ENCODE measurements around the gene HSDL2.

Gene HSDL2

GRCh38 chr9:112421771-112422222 is 41.9 kb downstream of the HSDL2 start:
- Histone ChIP-seq H3K9ac (ENCODE audit: insufficient read length) (no peak overlapping the region), H3K9me3 (ENCODE audit: low read depth, low read length) (no peaks in the 10 kb centered on the region), H3K36me3 (ENCODE audit: insufficient read depth, low read length) (no peaks in the 10 kb centered on the region), H3K4me3 (no peak overlapping the region), H3K27ac (no peak overlapping the region)
- DNase-seq (ENCODE audit: low read depth, low spot score) = no peak
- TF ChIP-seq EZH2 (IDR thresholded peaks at IDR 0.05) (no peak), FOXP2 (optimal IDR thresholded peaks at IDR 0.05; ENCODE audit: control extremely low read depth, extremely low read length, insufficient read depth) (no peak), POLR2AphosphoS5 (IDR thresholded peaks at IDR 0.05; ENCODE audit: borderline replicate concordance, low read depth, low read length) (no peak)

DNA sequence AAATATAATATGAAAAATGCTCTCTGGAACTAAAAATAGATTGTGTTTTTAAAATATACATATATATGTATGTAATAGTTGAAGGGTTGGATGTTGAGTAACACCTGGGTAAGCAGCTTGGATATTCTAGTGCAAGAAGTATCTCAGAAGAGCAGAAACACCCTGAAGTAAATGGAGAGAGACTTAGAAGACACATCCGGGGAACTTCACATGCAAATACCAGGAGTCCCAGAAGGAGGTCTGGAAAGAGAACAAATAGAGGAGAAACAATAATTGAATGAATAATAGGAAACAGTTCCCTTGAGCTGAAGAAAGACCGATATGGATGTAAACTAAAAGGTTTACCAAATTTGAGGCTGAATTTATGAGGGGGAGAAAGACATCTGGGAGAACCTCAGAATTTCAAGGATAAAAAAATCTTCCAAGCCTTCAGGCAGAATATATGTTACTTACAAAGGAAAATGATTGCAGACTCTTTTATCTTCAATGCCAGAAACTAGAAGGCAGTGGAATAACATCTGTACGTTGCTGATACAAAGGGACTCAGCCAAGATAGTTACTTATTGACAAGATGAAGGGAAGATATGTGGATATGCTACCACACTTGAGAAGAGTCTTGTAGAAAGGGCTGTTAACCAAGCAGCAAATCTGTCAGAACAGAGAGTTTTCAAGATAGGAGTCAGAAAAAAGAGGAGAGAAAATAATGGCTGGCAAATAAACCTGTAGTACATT is 42.7 kb downstream of the HSDL2 start:
- no peaks in the 10 kb centered on the region for H3K36me3 ChIP-seq (ENCODE audit: insufficient read depth, low read length)
- no peak overlapping the region for H3K27ac ChIP-seq
- H3K9me3 ChIP-seq (ENCODE audit: low read depth, low read length) = no peaks in the 10 kb centered on the region
- TF ChIP-seq FOXP2 (optimal IDR thresholded peaks at IDR 0.05; ENCODE audit: control extremely low read depth, extremely low read length, insufficient read depth) (no peak), EZH2 (IDR thresholded peaks at IDR 0.05) (no peak), POLR2AphosphoS5 (IDR thresholded peaks at IDR 0.05; ENCODE audit: borderline replicate concordance, low read depth, low read length) (no peak)
- no peak overlapping the region for H3K4me3 ChIP-seq
- no peak overlapping the region for H3K9ac ChIP-seq (ENCODE audit: insufficient read length)
- DNase-seq (ENCODE audit: low read depth, low spot score) = no peak

GRCh38 chr9:112430006-112430522 is 50.2 kb downstream of the HSDL2 start:
- Histone ChIP-seq H3K9ac (ENCODE audit: insufficient read length) (no peak overlapping the region), H3K27ac (no peak overlapping the region), H3K9me3 (ENCODE audit: low read depth, low read length) (no peaks in the 10 kb centered on the region), H3K36me3 (ENCODE audit: insufficient read depth, low read length) (no peaks in the 10 kb centered on the region), H3K4me3 (no peak overlapping the region)
- no peak for DNase-seq (ENCODE audit: low read depth, low spot score)
- no peak for TF ChIP-seq EZH2 (IDR thresholded peaks at IDR 0.05)
- no peak for TF ChIP-seq FOXP2 (optimal IDR thresholded peaks at IDR 0.05; ENCODE audit: control extremely low read depth, extremely low read length, insufficient read depth)
- TF ChIP-seq POLR2AphosphoS5 (IDR thresholded peaks at IDR 0.05; ENCODE audit: borderline replicate concordance, low read depth, low read length) = no peak

DNA sequence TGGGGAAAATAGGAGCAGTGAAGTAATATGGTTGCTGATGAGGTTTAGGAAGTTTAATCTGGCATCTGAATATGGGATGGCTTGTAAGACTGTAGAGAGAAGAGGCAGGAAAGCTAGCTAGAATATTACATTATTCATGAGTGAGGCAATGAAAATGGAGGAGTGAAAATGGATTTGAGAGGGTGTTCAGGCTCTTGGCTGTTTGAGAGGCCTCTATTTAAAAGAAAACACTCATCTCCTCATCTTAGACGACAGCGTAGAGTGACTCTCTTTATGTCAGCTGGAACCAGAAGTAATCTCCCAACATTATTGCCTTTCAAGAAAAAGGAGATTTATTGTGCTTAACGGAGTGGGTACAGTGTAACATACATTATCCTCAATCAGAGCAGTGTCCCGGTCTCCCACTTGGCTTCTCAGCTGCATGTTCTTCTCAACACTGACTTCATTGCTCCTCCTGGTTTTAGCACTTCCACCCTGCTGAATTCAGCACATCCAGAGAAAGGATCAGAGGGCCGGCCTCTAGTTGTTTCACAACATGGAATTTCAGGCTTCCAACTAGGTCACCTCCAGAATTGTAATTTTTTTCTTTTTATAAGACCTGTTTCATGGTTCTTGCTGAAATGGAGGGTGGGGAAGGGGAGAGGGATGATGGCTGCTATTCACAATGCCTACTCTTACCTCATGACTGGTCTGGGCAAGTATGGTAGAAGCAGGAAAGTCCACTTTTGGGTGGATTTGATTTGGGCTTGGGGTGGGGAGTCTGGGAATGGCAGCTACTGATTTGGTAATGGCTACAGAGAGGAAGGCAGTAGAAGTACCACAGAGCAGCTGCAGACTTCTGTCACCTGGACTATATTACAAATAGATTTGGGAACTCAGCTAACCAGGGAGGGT is 53.8 kb downstream of the HSDL2 start:
- TF ChIP-seq FOXP2 (optimal IDR thresholded peaks at IDR 0.05; ENCODE audit: control extremely low read depth, extremely low read length, insufficient read depth) (no peak), EZH2 (IDR thresholded peaks at IDR 0.05) (no peak), POLR2AphosphoS5 (IDR thresholded peaks at IDR 0.05; ENCODE audit: borderline replicate concordance, low read depth, low read length) (no peak)
- Histone ChIP-seq H3K4me3 (no peak overlapping the region), H3K27ac (no peak overlapping the region), H3K36me3 (ENCODE audit: insufficient read depth, low read length) (no peaks in the 10 kb centered on the region), H3K9me3 (ENCODE audit: low read depth, low read length) (no peaks in the 10 kb centered on the region), H3K9ac (ENCODE audit: insufficient read length) (no peak overlapping the region)
- DNase-seq (ENCODE audit: low read depth, low spot score) = no peak

DNA sequence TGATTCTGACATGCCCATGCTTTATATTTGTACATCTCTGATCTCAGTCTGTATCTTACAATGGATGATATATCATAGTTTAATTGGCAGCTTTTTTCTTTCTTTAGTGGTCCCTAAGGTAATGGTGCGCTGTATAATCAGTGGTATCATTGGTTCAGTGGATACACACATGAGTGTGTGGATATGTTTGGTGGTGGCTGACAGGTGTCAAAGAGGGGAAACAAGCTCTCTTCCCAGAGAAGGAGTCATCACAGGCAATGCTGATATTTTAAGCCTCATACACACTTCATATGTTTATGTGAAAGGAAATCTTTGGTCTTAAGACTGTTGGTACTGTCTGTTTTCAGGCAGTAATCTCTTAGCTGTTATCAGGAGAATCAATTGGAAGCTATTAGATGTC is 54.6 kb downstream of the HSDL2 start:
- Histone ChIP-seq H3K9me3 (ENCODE audit: low read depth, low read length) (no peaks in the 10 kb centered on the region), H3K27ac (no peak overlapping the region), H3K4me3 (no peak overlapping the region), H3K36me3 (ENCODE audit: insufficient read depth, low read length) (no peaks in the 10 kb centered on the region), H3K9ac (ENCODE audit: insufficient read length) (no peak overlapping the region)
- no peak for DNase-seq (ENCODE audit: low read depth, low spot score)
- no peak for TF ChIP-seq FOXP2 (optimal IDR thresholded peaks at IDR 0.05; ENCODE audit: control extremely low read depth, extremely low read length, insufficient read depth)
- TF ChIP-seq EZH2 (IDR thresholded peaks at IDR 0.05) = no peak
- no peak for TF ChIP-seq POLR2AphosphoS5 (IDR thresholded peaks at IDR 0.05; ENCODE audit: borderline replicate concordance, low read depth, low read length)

GRCh38 chr9:112437406-112437805 is 57.5 kb downstream of the HSDL2 start:
- DNase-seq (ENCODE audit: low read depth, low spot score) = no peak
- H3K9me3 ChIP-seq (ENCODE audit: low read depth, low read length) = no peaks in the 10 kb centered on the region
- no peak overlapping the region for H3K9ac ChIP-seq (ENCODE audit: insufficient read length)
- no peaks in the 10 kb centered on the region for H3K36me3 ChIP-seq (ENCODE audit: insufficient read depth, low read length)
- H3K4me3 ChIP-seq = no peak overlapping the region
- TF ChIP-seq EZH2 (IDR thresholded peaks at IDR 0.05) (no peak), POLR2AphosphoS5 (IDR thresholded peaks at IDR 0.05; ENCODE audit: borderline replicate concordance, low read depth, low read length) (no peak), FOXP2 (optimal IDR thresholded peaks at IDR 0.05; ENCODE audit: control extremely low read depth, extremely low read length, insufficient read depth) (no peak)
- no peak overlapping the region for H3K27ac ChIP-seq

DNA sequence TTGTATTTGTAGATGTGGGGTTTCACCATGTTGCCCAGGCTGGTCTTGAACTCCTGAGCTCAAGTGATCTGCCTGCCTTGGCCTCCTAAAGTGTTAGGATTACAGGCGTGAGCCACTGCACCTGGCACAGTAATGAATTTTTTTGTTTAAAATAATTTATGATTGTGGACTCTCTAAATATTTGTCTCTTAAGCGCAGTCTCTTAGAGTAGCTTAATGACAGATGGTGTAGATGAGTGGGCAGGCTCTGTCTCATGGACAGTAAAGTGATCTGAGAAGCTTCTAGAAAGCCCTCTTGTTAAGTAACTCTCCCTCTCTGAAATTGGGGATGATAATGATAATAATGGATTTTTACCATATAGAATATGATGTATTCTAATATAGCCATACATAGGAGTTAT is 59.3 kb downstream of the HSDL2 start:
- no peak for TF ChIP-seq POLR2AphosphoS5 (IDR thresholded peaks at IDR 0.05; ENCODE audit: borderline replicate concordance, low read depth, low read length)
- no peak for TF ChIP-seq FOXP2 (optimal IDR thresholded peaks at IDR 0.05; ENCODE audit: control extremely low read depth, extremely low read length, insufficient read depth)
- TF ChIP-seq EZH2 (IDR thresholded peaks at IDR 0.05) = no peak
- Histone ChIP-seq H3K4me3 (no peak overlapping the region), H3K36me3 (ENCODE audit: insufficient read depth, low read length) (no peaks in the 10 kb centered on the region), H3K9ac (ENCODE audit: insufficient read length) (no peak overlapping the region), H3K27ac (0 out of 2 replicates have a peak overlapping the region, but pooled peaks have one; percentile 34), H3K9me3 (ENCODE audit: low read depth, low read length) (no peaks in the 10 kb centered on the region)
- DNase-seq (ENCODE audit: low read depth, low spot score) = no peak

- TF ChIP-seq EZH2 (IDR thresholded peaks at IDR 0.05) = no peak
- no peak for TF ChIP-seq POLR2AphosphoS5 (IDR thresholded peaks at IDR 0.05; ENCODE audit: borderline replicate concordance, low read depth, low read length)
- TF ChIP-seq FOXP2 (optimal IDR thresholded peaks at IDR 0.05; ENCODE audit: control extremely low read depth, extremely low read length, insufficient read depth) = no peak
- Histone ChIP-seq H3K9ac (ENCODE audit: insufficient read length) (no peak overlapping the region), H3K4me3 (no peak overlapping the region), H3K36me3 (ENCODE audit: insufficient read depth, low read length) (no peaks in the 10 kb centered on the region), H3K27ac (peak overlapping the region; percentile 34; the same call in 1 of the 2 replicates), H3K9me3 (ENCODE audit: low read depth, low read length) (no peaks in the 10 kb centered on the region)
- peak; percentile 52 for DNase-seq (ENCODE audit: low read depth, low spot score)
Measured at GRCh38 chr9:112439825-112440224, 59.9 kb downstream of the HSDL2 start.

All from SK-N-MC (cell line).